Fibroblast of lung (primary cell): ENCODE measurements around the gene OPRM1.

Source experiments
- EZH2 ChIP-seq: IDR thresholded peaks from 2 replicates; pipeline ENCODE4 v1.5.1; 2012; ENCODE audit warnings: low read length, control low read depth, mild to moderate bottlenecking; ENCODE audit errors: missing control alignments
- TF ChIP-seq, protein P1 (sequence below), 2 donors: IDR thresholded peaks in 1 of 2; conservative IDR thresholded peaks in 1 of 2; 1 replicate in 1 of 2; 2 replicates in 1 of 2; pipeline ENCODE4 v1.5.1; 2011 to 2012; ENCODE audit warnings: low read length in 2 of 2, control low read depth in 1 of 2, inconsistent platforms in 1 of 2, low read depth in 1 of 2, mild to moderate bottlenecking in 1 of 2

DNA sequence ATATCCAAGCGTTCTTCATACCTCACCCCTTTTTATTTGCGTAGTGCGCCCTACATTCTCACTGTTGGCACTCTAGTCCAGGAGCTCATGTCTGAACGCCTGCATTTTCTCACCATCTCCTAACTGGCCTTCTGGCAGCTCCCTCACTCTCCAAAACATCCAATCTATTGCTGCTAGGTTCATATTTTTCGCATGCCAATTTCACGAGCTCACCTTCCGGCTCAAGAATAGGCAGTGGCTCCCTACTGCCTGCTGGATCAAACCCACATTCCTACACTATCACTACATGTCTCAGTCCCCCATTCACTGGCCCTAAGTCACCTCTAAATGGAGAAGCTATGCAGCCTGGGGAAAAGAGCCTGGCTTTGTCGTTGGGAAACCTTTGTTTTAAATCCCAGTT, 202.5 kb downstream of the OPRM1 start:
- TF ChIP-seq, protein P1, sequence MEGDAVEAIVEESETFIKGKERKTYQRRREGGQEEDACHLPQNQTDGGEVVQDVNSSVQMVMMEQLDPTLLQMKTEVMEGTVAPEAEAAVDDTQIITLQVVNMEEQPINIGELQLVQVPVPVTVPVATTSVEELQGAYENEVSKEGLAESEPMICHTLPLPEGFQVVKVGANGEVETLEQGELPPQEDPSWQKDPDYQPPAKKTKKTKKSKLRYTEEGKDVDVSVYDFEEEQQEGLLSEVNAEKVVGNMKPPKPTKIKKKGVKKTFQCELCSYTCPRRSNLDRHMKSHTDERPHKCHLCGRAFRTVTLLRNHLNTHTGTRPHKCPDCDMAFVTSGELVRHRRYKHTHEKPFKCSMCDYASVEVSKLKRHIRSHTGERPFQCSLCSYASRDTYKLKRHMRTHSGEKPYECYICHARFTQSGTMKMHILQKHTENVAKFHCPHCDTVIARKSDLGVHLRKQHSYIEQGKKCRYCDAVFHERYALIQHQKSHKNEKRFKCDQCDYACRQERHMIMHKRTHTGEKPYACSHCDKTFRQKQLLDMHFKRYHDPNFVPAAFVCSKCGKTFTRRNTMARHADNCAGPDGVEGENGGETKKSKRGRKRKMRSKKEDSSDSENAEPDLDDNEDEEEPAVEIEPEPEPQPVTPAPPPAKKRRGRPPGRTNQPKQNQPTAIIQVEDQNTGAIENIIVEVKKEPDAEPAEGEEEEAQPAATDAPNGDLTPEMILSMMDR (conservative IDR thresholded peaks at IDR 0.05 in 1 of 2, IDR thresholded peaks at IDR 0.05 in 1 of 2; ENCODE audit: low read depth in 1 of 2, low read length in 2 of 2) = no peak
- TF ChIP-seq EZH2 = no peak
